HG02884 (cell line): ENCODE measurements around the gene FERMT1.
"Not testable (repeated sequence)": the region's sequence is repeated elsewhere in the genome, so short reads cannot be mapped to it uniquely, and the experiment has no call there.

Source experiments
- ATAC-seq: cut with Tn5 transposase; IDR thresholded peaks from one replicate; pipeline ENCODE4 v1.9.1; 2021; ENCODE audit warnings: mild to moderate bottlenecking, moderate library complexity; ENCODE audit not compliant: unreplicated experiment

The FERMT1 gene

GRCh38 chr20:6070829-6071695, 51.8 kb downstream of the FERMT1 start:
- ATAC-seq = no peak

- ATAC-seq = no peak
Observed at GRCh38 chr20:6069669-6070068, 53.2 kb downstream of the FERMT1 start.

- ATAC-seq = no peak
Observed at GRCh38 chr20:6067763-6068318, 55.0 kb downstream of the FERMT1 start.

- no peak for ATAC-seq
Observed at GRCh38 chr20:6066582-6066981, 56.2 kb downstream of the FERMT1 start.

GRCh38 chr20:6061544-6061943, 61.3 kb downstream of the FERMT1 start:
- no peak for ATAC-seq

GRCh38 chr20:6060213-6060612, 62.6 kb downstream of the FERMT1 start:
- no peak for ATAC-seq

GRCh38 chr20:6058684-6059295, 64.0 kb downstream of the FERMT1 start:
- ATAC-seq = no peak

- ATAC-seq = no peak
Observed at GRCh38 chr20:6057691-6058090, 65.1 kb downstream of the FERMT1 start.

GRCh38 chr20:6057139-6057538, 65.7 kb downstream of the FERMT1 start:
- no peak for ATAC-seq

- ATAC-seq = no peak
Observed at GRCh38 chr20:6055981-6056569, 66.8 kb downstream of the FERMT1 start.

GRCh38 chr20:6055161-6055783, 67.6 kb downstream of the FERMT1 start:
- ATAC-seq = no peak

- not testable (repeated sequence) for ATAC-seq
Observed at GRCh38 chr20:6054689-6055051, 68.2 kb downstream of the FERMT1 start.

- ATAC-seq = no peak
Observed at GRCh38 chr20:6053776-6054688, 68.8 kb downstream of the FERMT1 start, which contains the start of gene LRRN4. Gene LRRN4, minus strand, starts transcription at chr20:6054060. Its CDS starts 1,261 bp downstream, at chr20:6052799.

- ATAC-seq = no peak
Observed at GRCh38 chr20:6053064-6053775, 69.6 kb downstream of the FERMT1 start.

- ATAC-seq = no peak
Observed at GRCh38 chr20:6051505-6051904, 71.3 kb downstream of the FERMT1 start.

- no peak for ATAC-seq
Observed at GRCh38 chr20:6048391-6048790, 74.4 kb downstream of the FERMT1 start.

- ATAC-seq = no peak
Observed at GRCh38 chr20:6046432-6046831, 76.4 kb downstream of the FERMT1 start.

GRCh38 chr20:6045566-6045965, 77.3 kb downstream of the FERMT1 start:
- no peak for ATAC-seq

- no peak for ATAC-seq
Observed at GRCh38 chr20:6044115-6044514, 78.7 kb downstream of the FERMT1 start.
